Heart right ventricle (tissue), 16 donors: Measurements from ENCODE around the gene GPS1. TPM values are rescaled to one million over a fixed set of nuclear protein-coding genes. Genes with fewer than 3 reads are reported as not detected.
A peak's percentile ranks its signal among the peaks of the same experiment; 100 is the strongest.

Experiments used
- ATAC-seq, 8 donors: fragments of 200-7000 bp; cut with Tn5 transposase; one replicate each; pipeline ENCODE4 v1.9.1; 2020; ENCODE audit warnings: mild to moderate bottlenecking in 8 of 8, moderate library complexity in 8 of 8, moderate number of reproducible peaks in 1 of 8
- DNase-seq, 2 donors: peaks; one replicate each; pipeline ENCODE4 v3.0.0-alpha.2; 2020
- H3K27ac ChIP-seq, 10 donors: fragments of 200-600 bp; sonication (generic) in 2 of 10; one replicate each; pipeline versions ENCODE4 v1.5.0 to v1.8.0; 2020 to 2022; ENCODE audit warnings: mild to moderate bottlenecking in 3 of 10
- H3K27me3 ChIP-seq, 7 donors: fragments of 200-600 bp; one replicate each; pipeline ENCODE4 v1.8.0; 2021 to 2022; ENCODE audit warnings: mild to moderate bottlenecking in 2 of 7
- H3K36me3 ChIP-seq, 9 donors: fragments of 200-600 bp; sonication (generic) in 1 of 9; one replicate each; pipeline versions ENCODE4 v1.5.0 to v1.8.0; 2020 to 2022; ENCODE audit warnings: mild to moderate bottlenecking in 2 of 9
- H3K4me1 ChIP-seq, 9 donors: fragments of 200-600 bp; sonication (generic) in 1 of 9; one replicate each; pipeline versions ENCODE4 v1.5.0 to v1.8.0; 2020 to 2022; ENCODE audit warnings: mild to moderate bottlenecking in 4 of 9
- H3K4me3 ChIP-seq, 10 donors: fragments of 200-600 bp; sonication (generic) in 2 of 10; one replicate each; pipeline versions ENCODE4 v1.5.0 to v1.8.0; 2020 to 2022; ENCODE audit warnings: mild to moderate bottlenecking in 7 of 10, moderate library complexity in 2 of 10
- H3K9me3 ChIP-seq, 11 donors: fragments of 200-600 bp in 10 of 11; sonication (generic) in 2 of 11; one replicate each; pipeline versions ENCODE4 v1.5.0 to v1.8.0; 2013 to 2022; ENCODE audit warnings: mild to moderate bottlenecking in 2 of 11, control low read depth in 1 of 11, moderate library complexity in 1 of 11
- CTCF ChIP-seq, 9 donors: fragments of 200-600 bp; sonication (generic) in 2 of 9; IDR thresholded peaks; one replicate each; pipeline versions ENCODE4 v1.5.0 to v1.8.0; 2021 to 2022; ENCODE audit warnings: antibody characterized with exemption in 9 of 9, mild to moderate bottlenecking in 5 of 9, moderate library complexity in 1 of 9
- WGBS, 2 donors: extraction: QIAGEN DNeasy Blood & Tissue Kit; methylation state at CpG; one replicate each; pipeline ENCODE4 v1.1.7; 2013; ENCODE audit warnings: inconsistent platforms in 1 of 2; 5-methylcytosine and 5-hydroxymethylcytosine counted together
- intact Hi-C, 10 donors: fragments of 100-400 bp; cut with DNase I; formaldehyde crosslinking; loops; one replicate each; pipeline versions ENCODE4 v1.11.1 to v1.14.2; 2022
- polyA plus RNA-seq, 2 donors: library from polyadenylated mRNA; stranded (reverse); fragments of 200-250 nt; gene quantifications; one replicate each; pipeline ENCODE4 v1.2.3, GENCODE V29; 2013
- total RNA-seq, 10 donors: library from RNA; stranded (reverse); fragmentation: NEBNext Ultra II Directional in 3 of 10; extraction: Animal tissue kit (Norgen Biotek cat#: 25700) in 3 of 10; gene quantifications; one replicate each; pipeline versions ENCODE4 v1.2.1 to v1.2.4, GENCODE V29; 2021 to 2023
- donor health status: Arrhythmogenic right ventricular cardiomyopathy.
- donor health status: ischemic (EF 13 %, LVEDD 7.1; RV severe dilation, severe dysfunction).
- donor health status: healthy with polysubstance abuse.
- donor health status: DM: no; HTN: yes; CAD: no.
- donor health status: DM: no; HTN: no; CAD: no.
- donor health status: ischemic (EF 25% LVEDD 6.9; RV normal size, moderate dysfunction).
- donor health status: ischemic (EF 25% LVEDD 5.7; RV mildly dilated, moderate dysfunction).
- donor health status: healthy.
- donor health status: DM: yes; HTN: yes; CAD: no.
- donor health status: Ischemic cardiomyopathy.
- donor health status: ischemic (EF 35%, LVEDD 5.7; RV mildly dilated, moderate dysfunction).
- donor health status: nonischemic (EF 11% LVEDD 7.7; RV severe dilation, severe dysfunction).
- donor health status: DM: yes; HTN: yes; CAD: no.
- donor health status: PGD.
- donor health status: ischemic (EF 29% LVEDD 5.4; RV normal size, mild dysfunction).
- donor health status: nonischemic (EF 23%, LVEDD 6.1; RV moderate dilation, normal function).

GPS1 gene
- total and polyA plus RNA-seq, 12 donors = 68.9 to 183 (median 81.9) TPM

GRCh38 chr17:82095777-82096708, 44.3 kb downstream of the GPS1 start:
- no peaks in the 10 kb centered on the region for H3K27me3 ChIP-seq
- no peaks in the 10 kb centered on the region for H3K9me3 ChIP-seq
- WGBS, 2 donors = 93 to 95% methylated on average over 35 of the region's 35 CpGs
- no peak for TF ChIP-seq CTCF (IDR thresholded peaks at IDR 0.05)
- no peak for ATAC-seq
- DNase-seq = no peak
- peaks cover 0 to 53% (median 28%) of the 10 kb centered on the region in 9 donors for H3K36me3 ChIP-seq
- intact Hi-C loops = loop anchor here in 3 of 10 donors (5.0 kb wide), 2 partner anchors 44 to 59 kb away; partner anchors contain the start of genes DCXR (in 2 of the 3), GPS1 (in 1 of the 3) and RFNG (in 1 of the 3)
- peak overlapping the region in 4 of 10 donors; percentile 78 to 93 (median 88) for H3K4me3 ChIP-seq
- peaks cover 13 to 38% (median 27%) of the 10 kb centered on the region in 9 donors for H3K4me1 ChIP-seq
- H3K27ac ChIP-seq = no peak overlapping the region

- no peaks in the 10 kb centered on the region for H3K27me3 ChIP-seq
- H3K4me1 ChIP-seq = peaks cover 13 to 43% (median 30%) of the 10 kb centered on the region in 9 donors
- DNase-seq = no peak
- H3K4me3 ChIP-seq = peak overlapping the region; percentile 65 to 93 (median 86)
- peaks cover 0 to 46% (median 28%) of the 10 kb centered on the region in 9 donors for H3K36me3 ChIP-seq
- no peaks in the 10 kb centered on the region for H3K9me3 ChIP-seq
- 70 to 74% methylated on average over 8 of the region's 8 CpGs for WGBS, 2 donors
- no peak for TF ChIP-seq CTCF (IDR thresholded peaks at IDR 0.05)
- intact Hi-C loops = loop anchor here in 3 of 10 donors (5.0 kb wide), 2 partner anchors 44 to 59 kb away; partner anchors contain the start of genes DCXR (in 2 of the 3), GPS1 (in 1 of the 3) and RFNG (in 1 of the 3)
- no peak for ATAC-seq
- H3K27ac ChIP-seq = peak overlapping the region in 5 of 10 donors; percentile 89 to 97 (median 94)
Observed at GRCh38 chr17:82096709-82097183, 45.0 kb downstream of the GPS1 start.

- intact Hi-C loops = loop anchor here in 3 of 10 donors (5.0 kb wide), 2 partner anchors 45 to 60 kb away; partner anchors contain the start of genes DCXR (in 2 of the 3), GPS1 (in 1 of the 3) and RFNG (in 1 of the 3)
- DNase-seq = peak in 1 of 2 donors; percentile 33
- no peak for TF ChIP-seq CTCF (IDR thresholded peaks at IDR 0.05)
Observed at GRCh38 chr17:82097184-82097918, 45.7 kb downstream of the GPS1 start.

GRCh38 chr17:82097919-82098168, 46.1 kb downstream of the GPS1 start:
- TF ChIP-seq CTCF (IDR thresholded peaks at IDR 0.05) = no peak
- H3K27me3 ChIP-seq = no peaks in the 10 kb centered on the region
- H3K4me1 ChIP-seq = peaks cover 13 to 43% (median 30%) of the 10 kb centered on the region in 9 donors
- ATAC-seq (no peak), DNase-seq (no peak)
- H3K27ac ChIP-seq = peak overlapping the region; percentile 89 to 100 (median 95)
- H3K9me3 ChIP-seq = no peaks in the 10 kb centered on the region
- intact Hi-C loops = loop anchor here in 4 of 10 donors (1.0 to 5.0 kb wide), 3 partner anchors 46 to 61 kb away; partner anchors contain the start of genes DCXR (in 3 of the 4), GPS1 (in 1 of the 4) and RFNG (in 1 of the 4)
- WGBS, 2 donors = 0% methylated on average over 17 to 36 of the region's 36 CpGs
- H3K4me3 ChIP-seq = peak overlapping the region; percentile 65 to 93 (median 86)
- H3K36me3 ChIP-seq = peaks cover 0 to 35% (median 19%) of the 10 kb centered on the region in 9 donors

More at GRCh38 chr17:82097184-82097918, 45.7 kb downstream of the GPS1 start:
- H3K27ac ChIP-seq = peak overlapping the region; percentile 89 to 100 (median 95)
- H3K4me1 ChIP-seq = peaks cover 13 to 43% (median 30%) of the 10 kb centered on the region in 9 donors
- peak overlapping the region; percentile 65 to 93 (median 86) for H3K4me3 ChIP-seq
- H3K9me3 ChIP-seq = no peaks in the 10 kb centered on the region
- ATAC-seq = peak in 2 of 8 donors; percentile 0 to 5
- peaks cover 0 to 40% (median 24%) of the 10 kb centered on the region in 9 donors for H3K36me3 ChIP-seq
- 3 to 4% methylated on average over 64 to 77 of the region's 77 CpGs for WGBS, 2 donors
- H3K27me3 ChIP-seq = no peaks in the 10 kb centered on the region
